Endodermal cell (in vitro differentiated cells): Measurements from ENCODE around the gene ZNF506. TPM values are rescaled to one million over a fixed set of nuclear protein-coding genes. Genes with fewer than 3 reads are reported as not detected.
"Not testable (repeated sequence)": the region's sequence is repeated elsewhere in the genome, so short reads cannot be mapped to it uniquely, and the experiment has no call there.

ENCODE experiments used
- DNase-seq: peaks from one replicate; pipeline ENCODE4 v3.0.0-alpha.2; 2017
- H3K27ac ChIP-seq: 2 replicates; pipeline ENCODE4 v1.5.1; 2013; ENCODE audit warnings: mild to moderate bottlenecking, low read depth, low read length, moderate library complexity
- H3K27me3 ChIP-seq: 2 replicates; pipeline ENCODE4 v1.6.1; 2013; ENCODE audit warnings: mild to moderate bottlenecking, low read length, moderate library complexity; ENCODE audit not compliant: insufficient read depth, control insufficient read depth, poor library complexity, severe bottlenecking
- H3K36me3 ChIP-seq: 2 replicates; pipeline ENCODE4 v1.7.0; 2013; ENCODE audit warnings: mild to moderate bottlenecking, low read length, moderate library complexity; ENCODE audit not compliant: control insufficient read depth, insufficient read depth
- H3K4me1 ChIP-seq: one replicate; pipeline ENCODE4 v1.7.0; 2013; ENCODE audit warnings: low read length; ENCODE audit not compliant: control insufficient read depth, insufficient read depth
- H3K4me3 ChIP-seq: 2 replicates; pipeline ENCODE4 v1.5.1; 2013; ENCODE audit warnings: mild to moderate bottlenecking, low read length, moderate library complexity
- H3K9ac ChIP-seq: 2 replicates; pipeline ENCODE4 v1.6.1; 2013; ENCODE audit warnings: mild to moderate bottlenecking, low read length, moderate library complexity; ENCODE audit not compliant: poor library complexity, severe bottlenecking; ENCODE audit errors: extremely low read depth
- H3K9me3 ChIP-seq: 2 replicates; pipeline ENCODE4 v1.6.1; 2013; ENCODE audit warnings: mild to moderate bottlenecking, low read length, moderate library complexity; ENCODE audit not compliant: control insufficient read depth
- H3K27ac Mint-ChIP-seq: 2 replicates; pipeline ENCODE4 v1.8.0; 2020; ENCODE audit warnings: mixed read lengths
- H3K27me3 Mint-ChIP-seq: 2 replicates; pipeline ENCODE4 v1.8.0; 2021; ENCODE audit warnings: mild to moderate bottlenecking, mixed read lengths; ENCODE audit not compliant: insufficient read depth
- H3K36me3 Mint-ChIP-seq: 2 replicates; pipeline ENCODE4 v1.8.0; 2020; ENCODE audit warnings: low read depth, mixed read lengths
- H3K4me1 Mint-ChIP-seq: 2 replicates; pipeline ENCODE4 v1.8.0; 2020; ENCODE audit warnings: mixed read lengths
- H3K4me3 Mint-ChIP-seq: 2 replicates; pipeline ENCODE4 v1.8.0; 2020; ENCODE audit warnings: mild to moderate bottlenecking, moderate library complexity, mixed read lengths
- H3K9me3 Mint-ChIP-seq: 2 replicates; pipeline ENCODE4 v1.8.0; 2020; ENCODE audit warnings: mild to moderate bottlenecking, mixed read lengths
- WGBS, 2 experiments: methylation state at CpG; one replicate each; pipeline versions ENCODE4 v1.1.5 to v1.1.7; 2013; ENCODE audit warnings: missing lambda C conversion rate in 2 of 2, mixed read lengths in 1 of 2; ENCODE audit not compliant: insufficient coverage in 1 of 2, insufficient read length in 1 of 2; 5-methylcytosine and 5-hydroxymethylcytosine counted together
- total RNA-seq, 2 donors: library from RNA; stranded (reverse); fragmentation: NEBNext Ultra II Directional in 1 of 2; extraction: Animal tissue kit (Norgen Biotek cat#: 25700) in 1 of 2; gene quantifications; 2 replicates in 1 of 2; 3 replicates in 1 of 2; pipeline ENCODE4 v1.2.1, GENCODE V29; 2021
- TF ChIP-seq, protein P1 (sequence below): fragments of 200-600 bp; sonication (generic); conservative IDR thresholded peaks from 2 replicates; pipeline ENCODE4 v1.5.0; 2021; ENCODE audit warnings: antibody characterized with exemption, mild to moderate bottlenecking

Gene ZNF506
- total RNA-seq, 2 donors from 2014 or later, result 8.8 to 12.0 TPM

GRCh38 chr19:19745496-19746285 lies 75.9 kb downstream of the ZNF506 start:
- TF ChIP-seq, protein P1, sequence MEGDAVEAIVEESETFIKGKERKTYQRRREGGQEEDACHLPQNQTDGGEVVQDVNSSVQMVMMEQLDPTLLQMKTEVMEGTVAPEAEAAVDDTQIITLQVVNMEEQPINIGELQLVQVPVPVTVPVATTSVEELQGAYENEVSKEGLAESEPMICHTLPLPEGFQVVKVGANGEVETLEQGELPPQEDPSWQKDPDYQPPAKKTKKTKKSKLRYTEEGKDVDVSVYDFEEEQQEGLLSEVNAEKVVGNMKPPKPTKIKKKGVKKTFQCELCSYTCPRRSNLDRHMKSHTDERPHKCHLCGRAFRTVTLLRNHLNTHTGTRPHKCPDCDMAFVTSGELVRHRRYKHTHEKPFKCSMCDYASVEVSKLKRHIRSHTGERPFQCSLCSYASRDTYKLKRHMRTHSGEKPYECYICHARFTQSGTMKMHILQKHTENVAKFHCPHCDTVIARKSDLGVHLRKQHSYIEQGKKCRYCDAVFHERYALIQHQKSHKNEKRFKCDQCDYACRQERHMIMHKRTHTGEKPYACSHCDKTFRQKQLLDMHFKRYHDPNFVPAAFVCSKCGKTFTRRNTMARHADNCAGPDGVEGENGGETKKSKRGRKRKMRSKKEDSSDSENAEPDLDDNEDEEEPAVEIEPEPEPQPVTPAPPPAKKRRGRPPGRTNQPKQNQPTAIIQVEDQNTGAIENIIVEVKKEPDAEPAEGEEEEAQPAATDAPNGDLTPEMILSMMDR, result no peak
- Histone ChIP-seq H3K36me3 (no peaks in the 10 kb centered on the region), H3K4me3 (no peak overlapping the region), H3K4me1 (no peaks in the 10 kb centered on the region), H3K27me3 (no peaks in the 10 kb centered on the region), H3K9ac (no peak overlapping the region), H3K9me3 (no peaks in the 10 kb centered on the region), H3K27ac (no peak overlapping the region)
- Mint-ChIP-seq H3K9me3 (no peaks in the 10 kb centered on the region), H3K27ac (no peak overlapping the region), H3K27me3 (peaks cover 24% of the 10 kb centered on the region), H3K4me3 (no peak overlapping the region), H3K36me3 (no peaks in the 10 kb centered on the region), H3K4me1 (no peaks in the 10 kb centered on the region)
- no peak for DNase-seq
- WGBS, 2 experiments, result 85 to 90% methylated on average over 4 to 17 of the region's 17 CpGs

DNA sequence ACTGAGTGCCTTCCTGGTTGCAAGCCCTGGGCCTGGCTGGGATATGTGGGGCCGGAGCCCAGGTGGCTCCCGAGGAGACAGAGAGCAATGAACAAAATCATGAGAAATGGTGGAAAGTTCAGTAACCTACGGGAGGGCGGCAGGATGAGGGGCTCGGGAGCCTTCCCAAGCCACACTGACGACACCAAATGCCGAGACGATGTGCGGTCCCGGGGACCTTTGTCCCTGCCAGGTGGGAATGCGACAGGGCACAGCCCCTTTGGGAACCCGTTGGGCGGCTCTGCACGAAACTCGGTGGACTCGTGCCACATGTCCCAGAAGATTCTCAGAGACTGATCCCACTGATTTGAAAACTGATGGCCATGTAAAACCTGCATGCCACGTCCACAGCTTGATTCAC lies 76.9 kb downstream of the ZNF506 start:
- Histone ChIP-seq H3K9ac (no peak overlapping the region), H3K36me3 (no peaks in the 10 kb centered on the region), H3K4me3 (no peak overlapping the region), H3K27me3 (no peaks in the 10 kb centered on the region), H3K9me3 (no peaks in the 10 kb centered on the region), H3K4me1 (no peaks in the 10 kb centered on the region), H3K27ac (no peak overlapping the region)
- H3K36me3 Mint-ChIP-seq, result no peaks in the 10 kb centered on the region
- no peak for DNase-seq
- no peaks in the 10 kb centered on the region for H3K9me3 Mint-ChIP-seq
- peaks cover 29% of the 10 kb centered on the region for H3K27me3 Mint-ChIP-seq
- no peaks in the 10 kb centered on the region for H3K4me1 Mint-ChIP-seq
- TF ChIP-seq, protein P1, result no peak
- no peak overlapping the region for H3K27ac Mint-ChIP-seq
- WGBS, 2 experiments, result 90 to 94% methylated on average over 16 to 17 of the region's 17 CpGs
- no peak overlapping the region for H3K4me3 Mint-ChIP-seq

DNA sequence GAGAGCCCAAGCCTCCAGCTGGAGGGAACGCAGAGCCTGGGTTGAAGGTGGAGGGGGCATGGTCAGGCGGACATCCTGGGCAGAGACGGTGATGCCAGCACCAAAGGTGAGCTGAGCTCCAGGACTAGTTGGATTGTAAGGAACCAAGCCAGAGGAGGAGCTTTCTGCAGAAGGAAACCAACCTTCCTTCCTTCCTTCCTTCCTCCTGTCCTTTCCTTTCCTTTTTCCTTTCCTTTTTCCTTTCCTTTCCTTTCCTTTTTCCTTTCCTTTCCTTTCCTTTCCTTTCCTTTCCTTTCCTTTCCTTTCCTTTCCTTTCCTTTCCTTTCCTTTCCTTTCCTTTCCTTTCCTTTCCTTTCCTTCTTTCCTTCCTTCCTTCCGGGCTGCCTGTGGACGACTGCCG lies 77.6 kb downstream of the ZNF506 start:
- not testable (repeated sequence) for H3K4me1 Mint-ChIP-seq, H3K27ac ChIP-seq, H3K36me3 ChIP-seq, H3K27me3 ChIP-seq, DNase-seq, H3K36me3 Mint-ChIP-seq, H3K27ac Mint-ChIP-seq, H3K4me3 Mint-ChIP-seq, H3K9me3 Mint-ChIP-seq, H3K4me3 ChIP-seq, H3K9me3 ChIP-seq, H3K4me1 ChIP-seq, H3K9ac ChIP-seq
- H3K27me3 Mint-ChIP-seq, result peaks cover 30% of the 10 kb centered on the region
- 86 to 100% methylated on average over 1 to 6 of the region's 6 CpGs for WGBS, 2 experiments
